22Rv1 (cell line): Measurements from ENCODE around the gene MANSC4.

Experiments used
- CTCF ChIP-seq: fragments of 450-650 bp; IDR thresholded peaks from 2 replicates; pipeline ENCODE4 v1.5.1; 2017; ENCODE audit warnings: mild to moderate bottlenecking
- ZFX ChIP-seq: fragments of 450-650 bp; IDR thresholded peaks from 2 replicates; pipeline ENCODE4 v1.6.1; 2017; ENCODE audit warnings: antibody characterized with exemption, borderline replicate concordance

- TF ChIP-seq CTCF (no peak), ZFX (no peak)
Observed at GRCh38 chr12:27769142-27769673, 10.8 kb downstream of the MANSC4 start.
